Measurements from ENCODE around the gene FKBP11.

DNA sequence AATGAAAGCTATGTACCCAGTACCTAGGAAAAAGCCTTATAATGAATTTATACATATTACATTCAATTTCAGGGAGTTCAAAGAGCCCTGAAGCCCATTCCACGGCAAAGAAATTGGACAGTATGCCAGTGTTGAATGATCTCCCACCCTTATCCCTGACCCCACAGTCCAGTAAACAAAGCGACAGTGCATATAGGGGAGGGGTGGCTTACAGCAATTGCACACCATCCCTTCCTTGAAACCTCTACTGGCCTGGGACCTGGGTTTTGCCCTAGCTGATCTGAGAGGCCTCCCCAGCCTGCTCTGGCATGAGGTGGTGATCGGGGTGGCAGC lies 42.4 kb downstream of the FKBP11 start:
- no peak for TF ChIP-seq CTCF (IDR thresholded peaks at IDR 0.05)
- no peak for TF ChIP-seq POLR2A (IDR thresholded peaks at IDR 0.05)
